Parathyroid adenoma (tissue), 2 donors: ENCODE results near the gene NEK4.

Experiments used
- H2AFZ ChIP-seq: fragments of 300-600 bp; sonication (generic); one replicate; pipeline ENCODE4 v1.7.0; 2017; ENCODE audit warnings: antibody characterized with exemption, mild to moderate bottlenecking
- H3K27ac ChIP-seq: fragments of 300-600 bp; sonication (generic); one replicate; pipeline ENCODE4 v1.7.0; 2017
- H3K27me3 ChIP-seq: fragments of 300-600 bp; sonication (generic); one replicate; pipeline ENCODE4 v1.7.0; 2017; ENCODE audit warnings: low read length; ENCODE audit not compliant: control insufficient read depth, insufficient read depth
- H3K36me3 ChIP-seq: fragments of 300-600 bp; sonication (generic); one replicate; pipeline ENCODE4 v1.7.0; 2017; ENCODE audit warnings: low read length; ENCODE audit not compliant: control insufficient read depth, insufficient read depth
- H3K4me1 ChIP-seq: fragments of 300-600 bp; sonication (generic); one replicate; pipeline ENCODE4 v1.7.0; 2017; ENCODE audit warnings: control low read depth
- H3K4me2 ChIP-seq: fragments of 300-600 bp; sonication (generic); one replicate; pipeline ENCODE4 v1.7.0; 2017; ENCODE audit warnings: low read length
- H3K4me3 ChIP-seq: fragments of 300-600 bp; sonication (generic); one replicate; pipeline ENCODE4 v1.7.0; 2017; ENCODE audit warnings: low read depth, low read length
- H3K79me2 ChIP-seq: fragments of 300-600 bp; sonication (generic); one replicate; pipeline ENCODE4 v1.7.0; 2017; ENCODE audit warnings: control low read depth
- H3K9ac ChIP-seq: fragments of 300-600 bp; sonication (generic); one replicate; pipeline ENCODE4 v1.7.0; 2017; ENCODE audit warnings: mild to moderate bottlenecking
- H3K9me3 ChIP-seq: fragments of 300-600 bp; sonication (generic); one replicate; pipeline ENCODE4 v1.7.0; 2017; ENCODE audit warnings: low read length; ENCODE audit not compliant: control insufficient read depth
- TF ChIP-seq, protein P1 (sequence below): fragments of 300-600 bp; sonication (generic); IDR thresholded peaks from one replicate; pipeline ENCODE4 v1.7.0; 2017; ENCODE audit warnings: antibody characterized with exemption, mild to moderate bottlenecking
- donor health status: primary hyperparathyroidism.

Gene NEK4

DNA sequence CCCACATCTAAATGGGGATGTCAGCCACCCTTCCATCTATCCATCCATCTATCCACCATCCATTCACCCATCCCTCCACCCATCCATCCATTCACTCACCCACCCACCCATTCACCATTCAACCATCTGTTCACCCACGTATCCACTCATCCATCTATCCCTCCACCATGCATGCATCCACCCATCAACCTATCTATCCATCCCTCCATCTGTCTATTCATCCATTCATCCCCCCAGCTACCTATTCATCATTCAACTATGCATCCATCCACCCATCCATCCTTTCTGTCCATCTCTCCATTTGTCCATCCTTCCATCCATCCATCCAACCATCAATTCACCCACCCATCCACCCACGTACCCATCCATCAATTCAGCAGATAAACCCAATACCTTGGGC, 38.4 kb upstream of the NEK4 start:
- Histone ChIP-seq H3K9me3 (no peaks in the 10 kb centered on the region), H3K27me3 (no peaks in the 10 kb centered on the region), H3K4me1 (no peaks in the 10 kb centered on the region), H3K9ac (no peak overlapping the region), H3K79me2 (no peaks in the 10 kb centered on the region), H3K4me3 (no peak overlapping the region), H3K27ac (no peak overlapping the region), H2AFZ (no peak overlapping the region), H3K36me3 (no peaks in the 10 kb centered on the region), H3K4me2 (no peak overlapping the region)
- TF ChIP-seq, protein P1, sequence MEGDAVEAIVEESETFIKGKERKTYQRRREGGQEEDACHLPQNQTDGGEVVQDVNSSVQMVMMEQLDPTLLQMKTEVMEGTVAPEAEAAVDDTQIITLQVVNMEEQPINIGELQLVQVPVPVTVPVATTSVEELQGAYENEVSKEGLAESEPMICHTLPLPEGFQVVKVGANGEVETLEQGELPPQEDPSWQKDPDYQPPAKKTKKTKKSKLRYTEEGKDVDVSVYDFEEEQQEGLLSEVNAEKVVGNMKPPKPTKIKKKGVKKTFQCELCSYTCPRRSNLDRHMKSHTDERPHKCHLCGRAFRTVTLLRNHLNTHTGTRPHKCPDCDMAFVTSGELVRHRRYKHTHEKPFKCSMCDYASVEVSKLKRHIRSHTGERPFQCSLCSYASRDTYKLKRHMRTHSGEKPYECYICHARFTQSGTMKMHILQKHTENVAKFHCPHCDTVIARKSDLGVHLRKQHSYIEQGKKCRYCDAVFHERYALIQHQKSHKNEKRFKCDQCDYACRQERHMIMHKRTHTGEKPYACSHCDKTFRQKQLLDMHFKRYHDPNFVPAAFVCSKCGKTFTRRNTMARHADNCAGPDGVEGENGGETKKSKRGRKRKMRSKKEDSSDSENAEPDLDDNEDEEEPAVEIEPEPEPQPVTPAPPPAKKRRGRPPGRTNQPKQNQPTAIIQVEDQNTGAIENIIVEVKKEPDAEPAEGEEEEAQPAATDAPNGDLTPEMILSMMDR = no peak

DNA sequence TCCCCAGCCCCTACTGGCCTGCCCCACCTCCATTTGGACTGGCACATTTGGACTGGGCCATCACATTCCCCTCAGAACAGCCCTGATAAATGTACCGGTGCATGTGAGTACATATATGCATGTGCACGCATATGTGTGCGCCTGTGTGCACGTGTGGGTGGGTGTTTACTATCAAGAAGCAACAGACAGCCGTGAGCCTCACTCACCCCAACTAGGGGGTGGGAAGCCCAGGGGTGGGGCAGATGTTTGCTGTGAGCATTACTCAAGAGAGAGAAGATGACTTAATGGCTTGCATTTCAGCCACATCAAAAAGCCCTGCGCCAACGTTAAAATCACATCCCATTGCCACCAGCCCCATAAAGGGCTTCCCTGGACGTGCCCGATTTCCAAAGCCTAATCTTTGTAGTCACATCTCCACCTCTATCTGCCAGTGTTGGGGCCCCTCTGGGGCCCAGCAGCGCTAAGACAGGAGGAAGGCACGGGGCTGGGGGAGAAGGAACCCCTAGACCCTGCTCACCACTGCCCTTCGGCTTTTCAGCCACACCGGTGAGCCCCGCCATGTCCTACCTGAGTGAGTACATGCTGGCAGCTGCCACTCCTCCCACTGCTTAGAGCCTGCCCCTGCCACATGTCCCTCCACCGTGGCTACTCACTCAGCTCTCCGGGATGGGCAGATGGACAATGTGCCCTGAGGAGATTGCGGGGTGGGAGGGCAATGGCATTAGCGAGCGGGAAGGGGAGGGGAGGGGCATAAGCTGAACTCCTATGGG, 34.7 kb upstream of the NEK4 start:
- H3K36me3 ChIP-seq = no peaks in the 10 kb centered on the region
- H3K4me3 ChIP-seq = no peak overlapping the region
- no peaks in the 10 kb centered on the region for H3K9me3 ChIP-seq
- H3K4me2 ChIP-seq = no peak overlapping the region
- no peak overlapping the region for H3K9ac ChIP-seq
- H3K27me3 ChIP-seq = no peaks in the 10 kb centered on the region
- H3K79me2 ChIP-seq = no peaks in the 10 kb centered on the region
- TF ChIP-seq, protein P1 = no peak
- H2AFZ ChIP-seq = no peak overlapping the region
- H3K27ac ChIP-seq = no peak overlapping the region
- H3K4me1 ChIP-seq = no peaks in the 10 kb centered on the region

DNA sequence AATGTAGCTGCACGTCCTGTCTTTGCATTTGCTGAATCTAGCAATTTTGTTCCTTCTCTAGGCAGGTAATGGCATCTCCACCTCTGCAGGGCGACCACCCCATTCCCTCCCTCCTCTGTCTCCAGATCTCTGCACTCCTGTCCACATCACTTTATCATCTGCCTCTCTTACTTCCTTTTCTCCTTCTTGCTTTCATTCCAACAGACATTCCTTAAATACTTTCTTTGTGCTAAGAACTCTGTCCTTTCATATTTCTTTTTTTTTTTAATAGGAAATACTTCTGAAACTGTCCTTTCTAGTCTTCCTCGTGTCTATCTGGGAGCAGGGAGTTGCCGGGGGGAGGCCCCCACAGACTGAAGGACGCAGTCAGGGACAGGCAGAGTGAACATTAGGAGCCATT, 31.1 kb upstream of the NEK4 start:
- Histone ChIP-seq H3K9ac (no peak overlapping the region), H3K4me3 (no peak overlapping the region), H3K79me2 (no peaks in the 10 kb centered on the region), H3K4me1 (no peaks in the 10 kb centered on the region), H3K27ac (no peak overlapping the region), H3K36me3 (no peaks in the 10 kb centered on the region), H2AFZ (no peak overlapping the region), H3K9me3 (no peaks in the 10 kb centered on the region), H3K27me3 (no peaks in the 10 kb centered on the region), H3K4me2 (no peak overlapping the region)
- TF ChIP-seq, protein P1 = no peak

DNA sequence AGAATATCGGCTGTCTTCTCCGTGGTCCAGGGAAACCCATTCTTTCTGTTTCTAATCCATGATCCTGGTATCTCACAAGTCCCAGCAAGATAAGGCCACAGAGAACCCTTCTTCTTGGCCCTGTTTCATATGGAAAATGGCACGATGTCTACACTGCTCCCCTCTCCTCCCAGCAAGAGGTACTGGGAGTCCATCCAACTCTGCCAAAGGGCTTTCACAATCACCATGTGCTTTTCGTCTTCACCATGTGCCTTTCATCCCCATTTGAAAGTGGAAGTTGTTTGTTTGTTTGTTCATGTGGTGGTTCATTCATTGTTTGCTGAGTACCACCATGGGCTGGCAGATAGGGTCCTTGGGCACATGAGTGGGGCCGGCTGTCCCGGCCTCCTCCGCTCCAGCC, 29.3 kb upstream of the NEK4 start:
- Histone ChIP-seq H3K27ac (no peak overlapping the region), H3K9me3 (no peaks in the 10 kb centered on the region), H3K4me2 (no peak overlapping the region), H3K79me2 (no peaks in the 10 kb centered on the region), H3K9ac (no peak overlapping the region), H3K4me1 (no peaks in the 10 kb centered on the region), H3K4me3 (no peak overlapping the region), H2AFZ (no peak overlapping the region), H3K27me3 (no peaks in the 10 kb centered on the region), H3K36me3 (no peaks in the 10 kb centered on the region)
- TF ChIP-seq, protein P1 = no peak

DNA sequence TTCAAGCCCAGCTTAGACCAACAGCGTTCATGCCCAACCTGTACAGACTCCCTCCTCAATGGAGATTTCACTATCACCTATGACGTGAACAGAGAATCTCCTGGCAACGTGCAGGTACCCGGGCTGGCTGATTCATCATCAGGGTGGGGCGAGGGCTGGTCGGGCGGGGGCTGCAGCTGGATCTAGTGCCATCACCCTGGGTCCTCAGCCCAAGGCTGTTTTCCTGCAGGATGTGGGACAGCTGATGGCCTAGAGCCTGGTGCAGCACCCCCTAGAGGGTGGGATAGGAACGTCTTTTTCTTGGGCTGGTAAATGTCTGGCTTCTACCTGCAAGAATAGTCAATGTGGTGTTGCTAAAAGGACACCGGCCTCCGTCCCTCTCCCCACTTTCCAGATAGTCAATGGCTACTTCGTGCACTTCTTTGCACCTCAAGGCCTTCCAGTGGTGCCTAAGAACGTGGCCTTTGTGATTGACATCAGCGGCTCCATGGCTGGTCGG, 28.3 kb upstream of the NEK4 start:
- no peak overlapping the region for H2AFZ ChIP-seq
- no peaks in the 10 kb centered on the region for H3K79me2 ChIP-seq
- H3K4me1 ChIP-seq = no peaks in the 10 kb centered on the region
- no peak overlapping the region for H3K4me3 ChIP-seq
- no peak overlapping the region for H3K9ac ChIP-seq
- H3K36me3 ChIP-seq = no peaks in the 10 kb centered on the region
- H3K9me3 ChIP-seq = no peaks in the 10 kb centered on the region
- H3K27me3 ChIP-seq = no peaks in the 10 kb centered on the region
- H3K4me2 ChIP-seq = no peak overlapping the region
- TF ChIP-seq, protein P1 = peak; percentile 26
- H3K27ac ChIP-seq = no peak overlapping the region
